GM18508 (cell line): ENCODE results near the gene PHF23.

Source experiments
- ATAC-seq: cut with Tn5 transposase; IDR thresholded peaks from one replicate; pipeline ENCODE4 v1.9.1; 2021; ENCODE audit warnings: moderate number of reproducible peaks; ENCODE audit not compliant: insufficient read depth, unreplicated experiment

Gene PHF23

DNA sequence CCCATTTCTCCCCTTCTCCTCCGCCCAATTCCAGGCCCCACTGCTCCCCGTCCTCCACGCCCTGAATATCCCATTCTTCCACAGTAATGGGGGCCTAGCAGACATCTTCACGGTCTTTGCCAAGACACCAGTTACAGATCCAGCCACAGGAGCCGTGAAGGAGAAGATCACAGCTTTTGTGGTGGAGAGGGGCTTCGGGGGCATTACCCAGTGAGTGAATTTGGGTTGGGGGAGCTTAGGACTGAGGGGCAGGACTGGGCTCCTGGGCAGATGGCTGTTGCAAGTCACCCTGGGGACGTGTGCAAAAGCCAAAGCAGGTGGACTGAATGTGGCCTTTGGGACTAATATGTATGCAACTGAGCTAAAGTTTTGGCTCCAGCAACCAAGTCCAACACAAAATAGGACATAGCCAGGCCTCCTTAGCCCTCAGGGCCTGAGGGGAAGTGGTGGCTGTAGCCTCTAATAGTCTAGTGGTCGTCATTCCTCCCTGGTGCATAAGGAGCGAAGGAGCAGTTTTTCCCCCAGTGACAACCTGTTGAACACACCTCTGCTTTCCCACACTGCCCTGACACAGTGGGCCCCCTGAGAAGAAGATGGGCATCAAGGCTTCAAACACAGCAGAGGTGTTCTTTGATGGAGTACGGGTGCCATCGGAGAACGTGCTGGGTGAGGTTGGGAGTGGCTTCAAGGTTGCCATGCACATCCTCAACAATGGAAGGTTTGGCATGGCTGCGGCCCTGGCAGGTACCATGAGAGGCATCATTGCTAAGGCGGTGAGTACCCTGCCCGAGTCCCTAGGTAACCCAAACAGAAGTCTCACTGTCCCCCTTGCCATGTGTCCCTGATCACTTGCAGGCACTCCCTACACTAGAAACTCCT is 16.9 kb downstream of the PHF23 start:
- no peak for ATAC-seq

DNA sequence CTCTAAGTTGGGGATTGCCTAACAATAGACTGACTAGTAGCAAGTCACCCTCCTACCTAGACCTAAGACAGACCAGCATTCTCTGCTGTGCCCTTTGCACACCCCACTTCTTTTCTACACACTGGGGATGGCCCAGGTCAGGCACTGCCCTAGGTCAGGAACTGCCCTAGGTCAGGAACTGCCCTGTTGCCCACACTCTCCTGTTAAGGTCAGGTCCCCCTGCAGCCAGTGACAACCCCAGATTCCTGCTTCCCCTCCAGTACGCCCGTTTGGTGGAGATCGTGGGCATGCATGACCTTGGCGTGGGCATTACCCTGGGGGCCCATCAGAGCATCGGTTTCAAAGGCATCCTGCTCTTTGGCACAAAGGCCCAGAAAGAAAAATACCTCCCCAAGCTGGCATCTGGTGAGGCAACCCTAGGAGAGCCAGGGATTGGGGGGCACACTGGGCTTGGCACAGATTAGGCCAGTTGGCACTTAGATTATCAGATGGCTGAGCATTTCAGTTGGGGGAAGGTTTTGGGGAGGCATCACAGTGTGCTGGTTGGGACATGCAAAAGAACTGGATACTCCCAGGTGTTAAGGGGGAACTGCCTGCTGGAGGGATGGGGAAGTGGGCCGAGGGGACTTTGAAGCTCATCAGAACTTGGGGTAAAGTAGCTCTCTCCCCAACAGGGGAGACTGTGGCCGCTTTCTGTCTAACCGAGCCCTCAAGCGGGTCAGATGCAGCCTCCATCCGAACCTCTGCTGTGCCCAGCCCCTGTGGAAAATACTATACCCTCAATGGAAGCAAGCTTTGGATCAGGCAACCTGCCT is 17.8 kb downstream of the PHF23 start:
- ATAC-seq: no peak

DNA sequence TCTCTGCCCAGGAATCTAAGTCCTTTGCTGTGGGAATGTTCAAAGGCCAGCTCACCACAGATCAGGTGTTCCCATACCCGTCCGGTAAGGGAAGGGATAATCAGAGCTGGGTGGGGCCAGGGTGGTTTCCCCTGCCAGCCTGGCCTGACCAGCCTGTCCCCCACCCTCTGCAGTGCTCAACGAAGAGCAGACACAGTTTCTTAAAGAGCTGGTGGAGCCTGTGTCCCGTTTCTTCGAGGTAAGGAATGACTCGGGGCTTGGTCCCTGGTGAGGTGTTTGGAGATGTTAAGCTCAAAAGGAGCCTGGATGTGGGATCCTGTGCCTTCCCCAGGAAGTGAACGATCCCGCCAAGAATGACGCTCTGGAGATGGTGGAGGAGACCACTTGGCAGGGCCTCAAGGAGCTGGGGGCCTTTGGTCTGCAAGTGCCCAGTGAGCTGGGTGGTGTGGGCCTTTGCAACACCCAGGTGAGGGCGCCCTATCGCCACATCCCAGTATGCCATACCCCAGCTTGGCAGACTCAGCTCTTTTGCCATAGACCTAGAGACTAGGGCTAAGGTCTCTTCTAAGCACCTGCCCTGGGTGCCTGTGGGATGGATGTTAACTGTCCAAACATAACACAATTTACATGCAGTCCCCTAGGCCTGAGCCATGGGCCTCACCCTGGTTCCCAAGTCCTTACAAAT is 18.5 kb downstream of the PHF23 start:
- ATAC-seq: no peak

DNA sequence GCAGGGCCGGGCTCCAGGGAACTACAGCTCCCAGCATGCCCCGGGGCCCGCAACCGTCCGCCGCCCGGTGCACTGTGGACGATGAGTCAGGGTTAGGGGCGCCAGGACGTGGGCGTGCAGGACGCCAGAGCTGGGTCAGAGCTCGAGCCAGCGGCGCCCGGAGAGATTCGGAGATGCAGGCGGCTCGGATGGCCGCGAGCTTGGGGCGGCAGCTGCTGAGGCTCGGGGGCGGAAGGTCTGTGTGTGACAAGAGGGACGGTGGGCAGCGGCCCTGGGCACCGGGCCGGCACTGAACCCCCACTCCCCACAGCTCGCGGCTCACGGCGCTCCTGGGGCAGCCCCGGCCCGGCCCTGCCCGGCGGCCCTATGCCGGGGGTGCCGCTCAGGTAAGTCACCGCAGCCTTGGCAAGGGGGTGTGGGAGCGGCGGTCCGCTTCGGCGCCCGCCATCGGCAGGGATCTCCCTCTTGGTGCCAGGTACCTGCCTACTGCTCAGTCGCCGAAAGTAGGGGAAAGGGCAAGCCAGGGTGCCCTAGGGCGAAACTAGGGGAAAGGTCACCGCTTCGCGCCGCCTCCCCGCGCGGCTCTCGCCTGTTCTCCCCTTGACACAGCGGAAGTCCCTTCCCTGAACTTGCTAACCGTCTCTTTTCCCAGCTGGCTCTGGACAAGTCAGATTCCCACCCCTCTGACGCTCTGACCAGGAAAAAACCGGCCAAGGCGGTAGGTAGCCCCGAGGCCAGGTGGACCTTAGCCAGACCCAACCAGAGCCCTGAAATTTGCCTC is 19.3 kb downstream of the PHF23 start, which contains the start of the genes ACADVL and DLG4:
TSS of gene ACADVL (plus strand) at position 127 of the 781 bp plus-strand sequence. CDS start at position 174, 47 bp downstream.
TSS of gene DLG4 (minus strand) at position 25 of the 781 bp plus-strand sequence.
- no peak for ATAC-seq

DNA sequence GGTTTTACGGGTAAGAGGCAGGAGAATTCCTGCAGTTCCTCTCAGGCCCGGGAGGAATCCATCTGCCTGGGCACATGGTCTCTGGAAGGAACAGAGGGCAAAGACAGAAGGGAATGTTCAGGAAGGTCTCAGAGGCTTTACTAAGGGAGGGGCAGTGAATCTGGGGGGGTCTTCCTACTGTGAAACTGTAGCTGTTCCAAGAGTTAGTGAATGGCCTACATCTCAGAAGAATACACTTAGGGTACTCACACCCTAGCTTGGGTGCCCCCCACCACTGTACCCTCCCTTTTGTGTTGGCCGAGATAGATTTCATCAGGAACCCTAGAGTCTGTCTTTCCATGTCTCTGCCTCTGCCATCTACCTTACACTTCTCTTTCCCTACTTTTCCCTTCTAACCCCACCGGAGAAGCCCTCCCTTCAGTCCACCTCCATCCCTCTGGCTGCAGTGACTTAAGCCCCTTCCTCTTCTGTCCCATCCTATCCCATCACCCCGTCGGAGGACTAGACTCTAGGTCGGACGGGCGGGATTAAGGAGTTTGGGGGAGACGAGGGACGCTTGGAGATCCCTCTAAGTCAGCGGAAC is 19.9 kb downstream of the PHF23 start:
- ATAC-seq: no peak

DNA sequence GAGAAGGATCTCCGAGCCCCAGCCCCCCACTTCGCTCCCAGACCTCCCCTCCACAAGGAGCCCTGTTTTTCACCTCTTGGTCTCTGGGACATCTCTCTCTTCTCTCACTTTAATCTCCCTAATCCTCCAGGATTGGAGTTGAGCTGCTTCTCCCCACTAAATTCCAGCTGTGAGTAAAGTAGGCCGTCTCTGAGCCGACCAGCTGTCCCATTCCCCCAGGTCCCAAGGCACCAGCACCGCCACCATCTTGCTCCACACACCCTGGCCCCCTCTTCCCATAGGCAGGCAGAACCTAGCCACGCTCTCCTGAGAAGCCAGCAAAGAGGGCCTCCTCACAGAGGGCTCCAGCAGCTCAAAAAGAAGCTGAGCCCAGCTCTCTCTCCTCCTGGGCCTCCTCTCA is 20.5 kb downstream of the PHF23 start:
- ATAC-seq: no peak

DNA sequence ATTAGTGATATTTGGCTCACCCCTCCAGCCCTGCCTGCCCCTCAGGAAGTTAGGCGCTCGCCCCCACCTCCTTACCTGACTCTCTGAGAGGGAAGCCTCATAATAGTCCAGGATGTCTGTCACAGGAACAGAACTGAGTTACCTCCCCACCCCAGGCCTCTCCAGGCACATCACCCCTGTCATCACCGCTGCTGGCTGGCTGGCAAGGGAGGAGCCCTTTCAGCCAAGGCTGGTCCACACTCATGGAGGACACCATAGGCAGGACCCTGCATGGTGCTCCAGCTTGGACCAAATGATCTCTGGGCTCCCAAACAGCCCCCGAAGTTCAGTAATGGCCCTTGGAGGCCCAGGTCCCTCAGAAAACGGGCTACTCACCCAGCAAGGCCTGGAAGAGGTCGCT is 21.1 kb downstream of the PHF23 start:
- ATAC-seq: no peak

DNA sequence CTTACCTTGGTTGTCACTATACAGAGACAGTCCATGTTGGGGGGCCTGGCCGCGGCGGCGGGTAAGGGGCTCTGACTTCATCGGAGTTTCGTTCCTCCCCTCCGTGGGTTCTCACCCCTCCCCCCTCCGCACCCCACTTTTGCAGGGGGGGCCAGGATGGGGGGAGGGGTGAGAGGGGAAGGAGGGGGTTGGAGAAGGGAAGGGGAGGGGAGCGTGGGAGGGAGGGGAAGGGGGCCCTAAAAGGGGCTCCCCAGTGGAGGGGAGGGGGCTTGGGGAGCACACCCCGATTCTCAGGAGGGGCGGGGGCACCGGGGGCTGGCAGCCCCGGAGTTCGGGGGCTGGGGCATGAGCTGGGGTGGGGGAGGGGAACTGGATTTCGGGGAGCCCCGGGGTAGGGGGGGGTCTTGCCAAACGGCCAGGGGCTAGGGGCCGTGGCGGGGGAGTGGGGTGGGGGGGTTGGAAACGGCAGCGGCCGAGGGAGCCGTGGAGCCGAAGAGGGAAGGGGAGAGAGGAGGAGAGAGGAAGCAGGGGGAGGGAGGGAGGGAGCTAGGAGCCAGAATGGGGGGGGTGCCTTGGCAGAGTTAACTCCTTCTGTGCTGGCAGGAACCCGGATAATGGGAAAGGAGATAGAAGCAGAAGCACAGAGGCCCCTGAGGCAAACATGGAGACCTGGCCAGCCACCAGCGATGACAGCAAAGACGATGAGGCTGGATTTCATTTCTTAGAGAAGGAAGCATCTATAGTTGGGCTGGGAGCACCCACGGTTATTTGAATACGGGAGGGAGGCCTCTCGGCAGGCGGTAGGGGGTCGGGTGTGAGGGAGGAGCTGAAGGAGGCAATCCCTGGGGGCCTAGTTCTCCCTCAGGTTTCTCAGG is 21.9 kb downstream of the PHF23 start:
- ATAC-seq: no peak

DNA sequence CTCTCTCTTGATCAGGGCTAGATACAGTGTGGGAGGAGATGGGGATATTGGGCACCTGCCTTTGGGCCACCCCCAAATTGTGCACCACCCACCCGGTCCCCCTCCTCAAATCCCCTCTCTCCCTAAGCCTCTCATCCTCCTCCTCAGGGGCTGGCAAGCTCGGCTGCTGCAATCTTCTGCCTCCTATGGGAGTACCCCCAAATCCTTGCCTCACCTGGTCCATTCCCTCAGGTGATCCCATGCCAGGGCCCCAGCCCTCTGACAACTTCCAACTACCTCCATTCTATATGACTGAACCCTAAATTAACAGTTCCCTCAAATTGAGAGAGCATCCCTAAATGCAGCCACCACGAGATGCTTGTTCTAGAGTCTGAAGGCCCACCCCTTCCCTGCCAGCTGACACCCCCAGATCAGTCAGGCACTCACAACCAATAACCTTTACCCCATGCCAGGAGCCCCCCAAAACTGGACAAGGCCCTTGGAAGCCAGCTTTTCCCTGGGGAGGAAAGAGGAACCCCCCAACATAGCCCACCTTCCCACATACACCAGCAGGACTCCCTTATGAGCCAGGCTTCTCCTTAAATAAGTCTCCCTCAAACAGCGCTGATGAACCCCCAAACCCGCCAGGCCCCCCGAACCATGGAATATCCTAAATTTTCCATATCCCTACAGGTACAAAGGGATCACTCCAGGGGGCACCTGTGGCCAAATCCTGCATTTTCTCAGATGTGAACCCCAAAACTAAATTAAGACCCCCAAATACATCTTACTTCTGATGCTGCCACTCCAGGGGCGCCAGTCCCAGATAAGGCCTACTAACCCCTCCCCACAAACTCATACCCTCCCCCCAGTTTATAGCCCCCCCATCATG is 22.8 kb downstream of the PHF23 start:
- ATAC-seq: no peak

DNA sequence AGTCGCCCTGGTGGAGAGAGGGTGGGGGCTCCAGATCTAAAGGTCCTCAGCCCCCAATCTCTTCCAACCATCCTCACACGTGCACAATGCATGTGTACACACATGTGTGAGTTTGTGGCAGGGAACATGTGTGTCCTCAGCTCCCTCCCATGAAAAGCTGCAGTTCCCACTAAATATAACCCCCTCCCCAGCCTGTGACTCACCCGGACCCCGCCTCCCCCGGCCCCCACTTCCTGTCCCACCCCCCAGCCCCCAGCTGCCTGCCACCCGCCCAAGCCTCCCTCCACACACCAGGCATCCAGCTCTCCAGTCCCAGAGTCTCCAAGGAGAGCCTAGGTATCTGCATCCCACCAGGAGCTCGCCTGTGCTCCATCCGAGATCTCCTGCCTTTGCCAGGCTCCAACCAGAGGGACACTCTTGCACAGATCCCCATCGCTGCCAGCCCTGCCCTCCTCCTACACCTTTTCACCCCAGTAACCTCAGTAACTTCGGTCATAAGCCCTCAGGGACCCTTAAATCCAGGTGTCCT is 23.5 kb downstream of the PHF23 start:
- ATAC-seq: no peak

DNA sequence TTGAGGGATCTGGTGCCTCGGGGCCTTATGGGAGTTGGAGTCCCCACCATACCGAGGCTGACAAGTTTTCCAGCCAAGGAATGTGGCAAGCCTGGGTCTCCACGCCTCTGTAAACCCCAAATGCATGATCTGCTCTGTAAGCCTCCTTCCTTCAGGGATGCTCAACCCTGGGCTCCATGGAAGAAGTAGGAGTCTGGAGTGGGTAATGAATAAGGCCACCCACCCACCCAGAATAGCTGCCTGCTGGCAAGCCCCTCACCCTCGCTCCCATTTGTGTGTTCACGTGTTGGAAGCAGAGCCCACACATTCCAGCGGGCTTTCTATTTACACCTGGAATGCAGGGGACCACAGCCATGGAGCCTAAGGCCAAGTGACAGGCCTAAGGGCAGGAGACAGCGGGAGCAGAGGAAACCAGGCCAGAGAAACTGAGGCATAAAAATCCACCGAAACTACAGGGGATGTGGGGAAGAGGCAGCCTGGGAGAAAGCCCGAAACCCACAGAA is 24.1 kb downstream of the PHF23 start:
- ATAC-seq: no peak

DNA sequence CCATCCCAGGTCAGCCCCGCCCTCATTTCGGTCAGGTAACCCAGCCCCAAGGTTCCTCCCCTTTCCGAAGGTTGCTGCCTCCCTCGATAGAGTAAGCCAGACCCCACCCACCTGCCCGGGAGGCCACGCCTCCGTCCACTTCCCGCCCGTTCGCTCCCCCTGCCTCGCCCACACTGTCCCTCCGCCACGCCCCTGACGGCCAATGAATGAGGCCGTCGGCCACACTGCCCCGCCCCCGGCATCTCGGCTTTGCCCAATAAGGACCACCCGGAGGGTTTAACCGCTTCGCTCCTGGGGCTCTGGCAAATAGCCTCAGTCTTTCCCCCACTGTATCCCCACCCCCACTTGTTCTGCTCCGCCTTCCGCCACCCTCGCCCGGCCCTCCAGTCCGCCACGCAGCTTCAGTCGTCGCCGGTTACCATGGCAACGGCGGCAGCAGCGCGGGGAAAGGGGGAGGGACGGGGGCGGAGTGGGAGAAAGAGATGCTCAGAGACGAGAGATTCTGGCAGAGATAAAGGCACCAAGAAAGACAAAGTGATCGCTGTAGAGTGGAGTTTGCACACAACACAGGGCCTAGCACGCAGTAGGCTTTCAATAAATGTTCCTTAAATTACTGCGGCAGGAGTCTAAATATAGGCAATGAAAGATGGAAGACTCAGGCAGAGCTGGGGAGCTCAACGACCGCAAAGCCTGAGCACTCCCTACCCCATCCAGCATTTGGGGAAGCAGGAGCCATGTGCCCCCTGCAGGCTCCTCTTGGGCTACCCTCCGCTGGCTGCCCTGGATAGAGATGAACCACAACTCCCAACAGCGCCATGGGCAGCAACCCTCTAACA is 24.7 kb downstream of the PHF23 start:
- peak; percentile 45 for ATAC-seq

DNA sequence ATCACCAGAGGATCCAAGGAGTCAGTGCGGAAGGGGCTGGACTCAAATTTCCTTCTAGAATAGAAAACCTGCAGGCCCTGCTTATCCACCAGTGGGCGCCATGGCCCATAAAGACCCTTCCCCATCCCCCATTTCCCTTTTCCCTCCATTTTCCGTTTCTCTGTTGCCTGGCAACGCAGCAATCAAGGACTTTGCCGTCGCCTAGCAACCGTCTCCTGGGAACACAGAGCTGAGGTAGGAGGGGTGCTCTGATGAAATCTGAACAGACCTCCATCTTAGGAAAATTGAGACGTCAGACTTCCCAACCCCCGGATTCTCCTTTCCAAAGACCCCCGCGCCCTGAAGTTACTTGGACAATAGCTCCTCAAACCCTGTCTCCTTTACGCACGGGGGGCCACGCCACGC is 25.4 kb downstream of the PHF23 start:
- ATAC-seq: no peak

DNA sequence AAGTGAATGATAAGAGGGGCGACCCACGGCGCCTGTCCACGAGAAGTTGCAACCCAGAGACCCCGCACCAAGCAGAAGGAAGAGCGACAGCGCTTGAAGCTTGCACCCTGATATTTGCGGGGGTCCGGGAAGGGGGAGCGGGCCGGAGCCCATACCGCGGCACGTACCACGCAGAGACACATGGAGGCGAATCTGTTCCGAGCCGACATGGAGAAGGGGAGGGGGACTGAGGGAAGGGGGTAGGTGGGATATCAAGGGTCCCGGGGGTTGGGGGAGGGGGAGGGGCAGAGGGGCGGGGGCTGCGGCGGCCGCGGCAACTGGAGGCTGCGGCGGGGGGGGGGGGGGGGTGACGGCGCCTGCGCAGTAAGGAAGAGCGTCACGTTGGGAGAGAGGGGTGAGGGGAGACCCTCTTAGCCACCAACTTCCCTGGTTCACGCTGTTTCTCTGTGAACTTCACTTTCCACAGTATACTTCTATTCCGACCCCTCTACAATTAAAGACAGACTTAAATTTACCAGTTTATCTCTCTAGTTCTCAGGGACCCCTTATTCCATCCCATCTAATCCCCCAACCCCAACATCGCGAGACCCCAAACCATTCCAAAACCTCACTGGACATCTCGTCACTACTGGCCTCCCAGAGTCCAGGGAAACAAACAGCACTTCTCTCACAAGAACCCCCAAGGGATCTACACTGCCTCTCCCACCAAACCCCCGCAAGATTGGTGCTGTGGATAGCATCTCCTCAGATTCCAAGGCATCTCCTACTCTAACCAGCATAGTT is 27.6 kb downstream of the PHF23 start:
- no peak for ATAC-seq

DNA sequence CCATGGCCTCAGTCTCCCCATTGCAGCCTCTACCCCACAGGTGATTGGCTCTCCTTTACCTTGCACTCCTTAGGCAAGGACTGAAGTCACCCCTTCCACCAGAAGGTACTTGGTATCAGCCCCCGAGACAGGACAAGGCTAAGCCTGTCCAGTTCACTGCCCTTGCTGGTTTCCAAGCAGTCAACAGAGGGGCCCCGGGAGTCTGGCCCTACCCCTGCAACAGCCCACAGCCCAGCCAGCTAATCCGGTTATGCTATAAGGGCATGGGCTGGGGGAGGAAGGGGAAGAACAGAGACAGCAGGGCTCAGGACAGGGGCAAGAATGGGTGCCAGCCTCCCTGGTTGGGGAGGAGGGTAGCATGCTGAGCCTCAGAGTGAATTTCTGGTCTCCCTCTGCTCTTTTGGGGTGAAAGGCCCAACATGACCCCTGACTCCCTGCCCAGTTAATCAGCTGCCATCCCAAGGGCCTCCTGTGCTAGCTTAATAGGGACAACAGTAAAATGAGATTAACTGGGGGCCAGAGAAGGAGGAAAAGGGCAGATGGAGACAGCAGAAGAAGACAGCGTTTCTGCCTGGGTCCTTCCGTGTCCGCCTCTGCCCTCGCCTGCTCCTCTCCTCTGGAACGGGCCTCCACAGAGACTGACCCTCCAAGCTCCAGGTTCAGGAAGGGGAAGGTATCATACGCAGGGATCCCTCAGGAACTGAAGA is 30.4 kb downstream of the PHF23 start:
- ATAC-seq: no peak
